HepG2 (cell line): Measurements from ENCODE around the gene COG5. TPM values are rescaled to one million over a fixed set of nuclear protein-coding genes. Genes with fewer than 3 reads are reported as not detected.

ENCODE experiments used
- ATAC-seq: fragments of 200-7000 bp; cut with Tn5 transposase; 3 replicates; pipeline ENCODE4 v1.9.1; 2020; ENCODE audit warnings: mild to moderate bottlenecking, moderate library complexity
- BruUV-seq: library from RNA; stranded (reverse); fragments of 400-500 nt; replicated peaks from 2 replicates; lab custom pipeline; 2021; lab: Mats Ljungman, UMichigan
- CTCF ChIA-PET: fragments of 300-600 bp; formaldehyde crosslinking; extraction: SDS; loops from one replicate; lab custom pipeline; 2021; ENCODE audit warnings: low total read pairs, inconsistent platforms, low intra/inter-chr PET ratio; lab: Yijun Ruan, JAX
- POLR2A ChIA-PET: fragments of 350-600 bp; sonication (Branson Sonifier 250); formaldehyde crosslinking; loops from one replicate; lab custom pipeline; 2020; ENCODE audit warnings: antibody characterized with exemption, inconsistent platforms; lab: Yijun Ruan, JAX
- DNase-seq: peaks from one replicate; pipeline ENCODE4 v3.0.0-alpha.2; 2015; ENCODE audit warnings: low spot score
- FAIRE-seq: peaks from 3 replicates; lab custom pipeline; 2011; peaks lifted over from hg19 to GRCh38; lab: Jason Lieb, UNC
- H2AFZ ChIP-seq: one replicate; pipeline ENCODE4 v1.6.1; 2011; ENCODE audit warnings: low read length, inconsistent platforms
- H3K27ac ChIP-seq: fragments of 300-600 bp; 3 replicates; pipeline ENCODE4 v1.8.0; 2011; ENCODE audit warnings: mixed run types, mild to moderate bottlenecking, mixed read lengths, low read length, inconsistent platforms; ENCODE audit not compliant: insufficient read depth; ENCODE audit errors: extremely low read length
- H3K27me3 ChIP-seq, 2 experiments: fragments of 200-600 bp in 1 of 2; 2 replicates in 1 of 2; 3 replicates in 1 of 2; pipeline versions ENCODE4 v1.6.0 to v1.8.0; 2011; ENCODE audit warnings: low read length in 2 of 2, mild to moderate bottlenecking in 2 of 2, moderate library complexity in 2 of 2, inconsistent platforms in 1 of 2; ENCODE audit not compliant: insufficient read depth in 2 of 2, control insufficient read depth in 1 of 2
- H3K36me3 ChIP-seq, 2 experiments: fragments of 200-600 bp in 1 of 2; replicated peaks in 1 of 2; 2 replicates in 1 of 2; 3 replicates in 1 of 2; pipeline versions ENCODE4 v1.5.1 to v1.8.0; 2011; ENCODE audit warnings: low read length in 2 of 2, inconsistent platforms in 1 of 2; ENCODE audit not compliant: insufficient read depth in 2 of 2, control insufficient read depth in 1 of 2
- H3K4me1 ChIP-seq: 2 replicates; pipeline ENCODE4 v1.5.1; 2012; ENCODE audit warnings: low read length, inconsistent platforms; ENCODE audit not compliant: insufficient read depth
- H3K4me2 ChIP-seq: 2 replicates; pipeline ENCODE4 v1.6.0; 2011; ENCODE audit warnings: low read depth, low read length, inconsistent platforms
- H3K4me3 ChIP-seq, 3 experiments: fragments of 200-600 bp in 1 of 3; sonication (generic), shearing (Covaris generic) in 1 of 3; replicated peaks in 1 of 3; 2 replicates each; pipeline ENCODE4 v1.5.1; 2011 to 2016; ENCODE audit warnings: low read length in 3 of 3, inconsistent platforms in 2 of 3, low read depth in 2 of 3, mild to moderate bottlenecking in 2 of 3, control low read depth in 1 of 3, mixed read lengths in 1 of 3; ENCODE audit not compliant: insufficient read depth in 1 of 3
- H3K79me2 ChIP-seq: one replicate; pipeline ENCODE4 v1.6.1; 2011; ENCODE audit warnings: low read length, inconsistent platforms; ENCODE audit not compliant: insufficient read depth
- H3K9ac ChIP-seq: 2 replicates; pipeline ENCODE4 v1.6.0; 2011; ENCODE audit warnings: mild to moderate bottlenecking, low read depth, low read length, inconsistent platforms; ENCODE audit not compliant: insufficient read depth
- H3K9me3 ChIP-seq: 2 replicates; pipeline ENCODE4 v1.5.1; 2012; ENCODE audit warnings: mild to moderate bottlenecking, low read length
- H4K20me1 ChIP-seq: 2 replicates; pipeline ENCODE4 v1.6.0; 2011; ENCODE audit warnings: inconsistent platforms, mild to moderate bottlenecking, low read length, moderate library complexity; ENCODE audit not compliant: insufficient read depth
- CCAR2 ChIP-seq: fragments of 200-400 bp; formaldehyde crosslinking; optimal IDR thresholded peaks from 2 replicates; pipeline ENCODE3; 2018; ENCODE audit warnings: low read depth, mild to moderate bottlenecking, low read length, moderate library complexity
- FUBP1 ChIP-seq: sonication (generic); formaldehyde crosslinking; IDR thresholded peaks from 2 replicates; pipeline ENCODE4 v1.5.1; 2020; ENCODE audit warnings: missing genetic modification reagents, mild to moderate bottlenecking, borderline replicate concordance
- HIC2 ChIP-seq: sonication (generic); formaldehyde crosslinking; IDR thresholded peaks from 2 replicates; pipeline ENCODE4 v1.9.0; 2022; ENCODE audit warnings: low read depth, missing genetic modification reagents
- HMG20B ChIP-seq: conservative IDR thresholded peaks from 2 replicates; pipeline ENCODE4 v1.6.1; 2016; ENCODE audit warnings: missing genetic modification reagents, missing compliant biosample characterization
- KAT2B ChIP-seq: fragments of 150-350 bp; IDR thresholded peaks from 2 replicates; pipeline ENCODE4 v1.6.1; 2014; ENCODE audit warnings: low read depth, low read length, borderline replicate concordance
- SALL2 ChIP-seq: sonication (generic); formaldehyde crosslinking; IDR thresholded peaks from 2 replicates; pipeline ENCODE4 v1.8.1; 2023; ENCODE audit warnings: mild to moderate bottlenecking, missing genetic modification reagents, inconsistent platforms
- SNAI1 ChIP-seq: sonication (generic); formaldehyde crosslinking; IDR thresholded peaks from 2 replicates; pipeline ENCODE4 v1.5.0; 2020; ENCODE audit warnings: mild to moderate bottlenecking, missing genetic modification reagents, borderline replicate concordance
- TBX2 ChIP-seq: sonication (generic); formaldehyde crosslinking; IDR thresholded peaks from 2 replicates; pipeline ENCODE4 v1.5.0; 2020; ENCODE audit warnings: missing genetic modification reagents, mild to moderate bottlenecking, borderline replicate concordance
- ZBTB26 ChIP-seq: IDR thresholded peaks from 2 replicates; pipeline ENCODE4 v1.6.1; 2016; ENCODE audit warnings: missing compliant biosample characterization, missing genetic modification reagents, borderline replicate concordance
- ZNF234 ChIP-seq: sonication (generic); formaldehyde crosslinking; conservative IDR thresholded peaks from 2 replicates; pipeline ENCODE4 v1.5.1; 2020; ENCODE audit warnings: mild to moderate bottlenecking, missing genetic modification reagents
- ZNF570 ChIP-seq: sonication (generic); formaldehyde crosslinking; IDR thresholded peaks from 2 replicates; pipeline ENCODE4 v1.4.0; 2020; ENCODE audit warnings: mild to moderate bottlenecking, missing genetic modification reagents, borderline replicate concordance
- ZNF740 ChIP-seq: sonication (generic); formaldehyde crosslinking; IDR thresholded peaks from 2 replicates; pipeline ENCODE4 v1.4.0; 2020; ENCODE audit warnings: missing genetic modification reagents
- ZNF749 ChIP-seq: sonication (generic); formaldehyde crosslinking; IDR thresholded peaks from 2 replicates; pipeline ENCODE4 v1.8.0; 2022; ENCODE audit warnings: mild to moderate bottlenecking, missing genetic modification reagents, moderate library complexity, borderline replicate concordance
- ZSCAN9 ChIP-seq: IDR thresholded peaks from 2 replicates; pipeline ENCODE4 v1.6.1; 2016; ENCODE audit warnings: borderline replicate concordance
- WGBS: methylation state at CpG from one replicate; pipeline ENCODE4 v1.1.6; 2017; ENCODE audit warnings: low lambda C conversion rate; 5-methylcytosine and 5-hydroxymethylcytosine counted together
- in situ Hi-C: cut with HindIII; loops from 2 replicates; pipeline ENCODE4 v1.10.0; 2017; ENCODE audit warnings: low pct_unique_long_range_greater_than_20kb; ENCODE audit not compliant: extremely low pct_ligation_motif_present
- intact Hi-C: fragments of 100-400 bp; cut with micrococcal nuclease; formaldehyde crosslinking; loops from one replicate; pipeline ENCODE4 v1.10.0; 2022; ENCODE audit not compliant: unreplicated experiment
- polyA plus RNA-seq, 8 experiments: library from polyadenylated mRNA; depleted of rRNA in 3 of 8; stranded (reverse) in 7 of 8; unstranded in 1 of 8; fragments of >200 nt; fragmentation: Illumina TruSeq in 4 of 8; extraction: Trizol in 4 of 8; gene quantifications; 2 replicates each; pipeline versions ENCODE4 v1.2.1 to v1.2.3, GENCODE V29; 2011 to 2016; ENCODE audit warnings: low read depth in 4 of 8, missing spikeins in 1 of 8, mixed read lengths in 1 of 8; ENCODE audit not compliant: insufficient read depth in 1 of 8
- total RNA-seq, 5 experiments: library from RNA; depleted of rRNA; stranded (reverse); fragments of >200 nt; fragmentation: Illumina TruSeq; extraction: Trizol; gene quantifications; 2 replicates each; pipeline ENCODE4 v1.2.3, GENCODE V29; 2016; ENCODE audit warnings: low read depth in 1 of 5

Gene COG5
- total and polyA plus RNA-seq, 2 of the 13 experiments (the other 11 are each of a cell fraction or from before 2014, with no cell fraction given), result 20.4 to 31.3 TPM

GRCh38 chr7:107453388-107453787 lies 110.3 kb downstream of the COG5 start (continued):
- TF ChIP-seq SNAI1 (CRISPR knock-in tag), result no peak
- TF ChIP-seq, all 625 proteins: peak for 0

GRCh38 chr7:107450970-107451369 lies 112.8 kb downstream of the COG5 start:
- Histone ChIP-seq H3K4me1 (no peaks in the 10 kb centered on the region), H3K27me3 (no peaks in the 10 kb centered on the region), H3K4me3 (no peak overlapping the region), H3K9ac (no peak overlapping the region), H3K79me2 (no peaks in the 10 kb centered on the region), H2AFZ (no peak overlapping the region), H3K27ac (no peak overlapping the region), H4K20me1 (no peaks in the 10 kb centered on the region), H3K9me3 (no peaks in the 10 kb centered on the region), H3K36me3 (0 out of 5 replicates have a peak, but pooled peaks cover 0 to 4% of the 10 kb centered on the region in 2 experiments), H3K4me2 (no peak overlapping the region)
- FAIRE-seq (no peak), DNase-seq (no peak), ATAC-seq (no peak)
- ChIA-PET CTCF (no interaction called here), POLR2A (no interaction called here)
- intact Hi-C loops, result no loop called here
- in situ Hi-C loops, result loop anchor here (25.0 kb wide), 1 partner anchor 411 kb away; no protein-coding TSS in a partner anchor
- TF ChIP-seq SALL2 (CRISPR knock-in tag) (no peak), HIC2 (CRISPR knock-in tag) (no peak), ZNF234 (CRISPR knock-in tag) (no peak), ZSCAN9 (CRISPR knock-in tag) (no peak), ZNF740 (CRISPR knock-in tag) (no peak), KAT2B (no peak), ZBTB26 (CRISPR knock-in tag) (no peak), TBX2 (CRISPR knock-in tag) (no peak), CCAR2 (no peak), ZNF749 (CRISPR knock-in tag) (no peak), ZNF570 (CRISPR knock-in tag) (no peak), HMG20B (CRISPR knock-in tag) (no peak), FUBP1 (CRISPR knock-in tag) (no peak)
- BruUV-seq, result no TSS peak
- WGBS, result 100% methylated on average over 1 of the region's 1 CpG
